ENCODE results near the gene PEX14.

DNA sequence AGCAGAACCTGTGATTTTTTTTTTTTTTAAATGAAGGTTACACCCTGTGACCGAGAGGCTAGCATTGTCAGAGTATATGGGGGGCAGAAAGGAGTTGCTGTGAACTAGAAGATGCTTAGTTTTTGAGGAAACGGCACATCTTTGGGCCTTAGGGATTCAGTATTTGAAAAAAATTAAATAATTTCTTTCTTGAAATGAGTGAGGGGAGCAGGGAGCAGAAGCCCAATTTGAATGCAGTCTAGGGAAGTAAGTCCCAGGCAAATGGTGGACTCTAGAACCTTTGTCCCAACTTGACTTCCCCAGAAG is 42.9 kb downstream of the PEX14 start:
- TF ChIP-seq, protein P1, sequence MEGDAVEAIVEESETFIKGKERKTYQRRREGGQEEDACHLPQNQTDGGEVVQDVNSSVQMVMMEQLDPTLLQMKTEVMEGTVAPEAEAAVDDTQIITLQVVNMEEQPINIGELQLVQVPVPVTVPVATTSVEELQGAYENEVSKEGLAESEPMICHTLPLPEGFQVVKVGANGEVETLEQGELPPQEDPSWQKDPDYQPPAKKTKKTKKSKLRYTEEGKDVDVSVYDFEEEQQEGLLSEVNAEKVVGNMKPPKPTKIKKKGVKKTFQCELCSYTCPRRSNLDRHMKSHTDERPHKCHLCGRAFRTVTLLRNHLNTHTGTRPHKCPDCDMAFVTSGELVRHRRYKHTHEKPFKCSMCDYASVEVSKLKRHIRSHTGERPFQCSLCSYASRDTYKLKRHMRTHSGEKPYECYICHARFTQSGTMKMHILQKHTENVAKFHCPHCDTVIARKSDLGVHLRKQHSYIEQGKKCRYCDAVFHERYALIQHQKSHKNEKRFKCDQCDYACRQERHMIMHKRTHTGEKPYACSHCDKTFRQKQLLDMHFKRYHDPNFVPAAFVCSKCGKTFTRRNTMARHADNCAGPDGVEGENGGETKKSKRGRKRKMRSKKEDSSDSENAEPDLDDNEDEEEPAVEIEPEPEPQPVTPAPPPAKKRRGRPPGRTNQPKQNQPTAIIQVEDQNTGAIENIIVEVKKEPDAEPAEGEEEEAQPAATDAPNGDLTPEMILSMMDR (IDR thresholded peaks at IDR 0.05) = no peak
- no peak for TF ChIP-seq POLR2A (IDR thresholded peaks at IDR 0.05)
